GM18861 (cell line): ENCODE data around the gene ST8SIA6.

ENCODE experiments used
- ATAC-seq: cut with Tn5 transposase; IDR thresholded peaks from one replicate; pipeline ENCODE4 v1.9.1; 2021; ENCODE audit not compliant: unreplicated experiment

The ST8SIA6 gene

DNA sequence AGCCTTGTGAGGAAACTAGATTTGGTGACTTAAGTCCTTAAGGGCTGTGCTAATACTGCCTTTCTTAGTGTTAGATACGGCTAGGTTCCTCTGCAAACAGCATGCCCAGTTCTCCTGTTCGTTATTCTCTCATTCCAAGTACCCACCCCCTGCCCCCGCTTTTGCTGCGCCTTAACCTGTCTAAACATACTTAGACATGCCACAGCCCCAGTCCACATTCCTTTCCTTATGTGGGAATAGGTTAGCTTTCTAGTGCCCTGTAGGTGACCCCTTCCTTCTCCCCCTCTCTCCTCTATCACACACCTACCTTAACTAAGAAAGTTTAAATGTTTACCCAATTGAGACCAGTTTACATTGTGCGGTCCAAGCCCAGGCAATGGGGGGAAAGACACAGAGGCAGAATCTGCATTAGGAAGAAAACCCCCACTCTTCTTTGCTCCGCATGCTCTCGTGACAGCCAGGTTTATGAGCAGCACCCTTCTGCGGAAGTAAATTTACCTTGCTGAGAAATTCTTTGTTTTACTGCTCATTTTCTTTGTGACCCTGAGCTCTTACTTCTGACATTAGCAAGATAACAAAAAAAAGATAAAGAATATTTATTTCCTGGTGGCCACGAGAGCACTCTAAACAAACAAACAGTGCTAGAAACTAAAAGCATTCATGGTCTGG, 177.5 kb downstream of the ST8SIA6 start:
- ATAC-seq = no peak

DNA sequence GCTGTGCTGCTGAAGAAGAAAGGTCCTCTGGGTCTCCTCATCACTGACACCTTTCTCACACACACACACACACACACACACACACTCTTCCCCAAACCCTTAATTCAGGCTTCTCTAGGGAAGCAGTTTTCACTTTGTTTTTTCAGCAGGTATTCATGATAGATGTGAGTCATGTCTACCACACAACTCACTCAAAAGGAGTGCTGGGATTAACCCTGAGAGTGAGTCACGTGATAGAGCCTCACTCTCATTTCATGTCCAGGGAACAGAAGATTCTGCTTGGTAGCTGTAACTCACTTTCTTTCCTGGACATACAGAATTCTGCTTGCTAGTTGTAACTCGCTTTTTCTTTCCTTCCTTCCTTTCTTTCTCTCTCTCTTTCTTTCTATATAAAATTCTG, 181.0 kb downstream of the ST8SIA6 start:
- no peak for ATAC-seq

DNA sequence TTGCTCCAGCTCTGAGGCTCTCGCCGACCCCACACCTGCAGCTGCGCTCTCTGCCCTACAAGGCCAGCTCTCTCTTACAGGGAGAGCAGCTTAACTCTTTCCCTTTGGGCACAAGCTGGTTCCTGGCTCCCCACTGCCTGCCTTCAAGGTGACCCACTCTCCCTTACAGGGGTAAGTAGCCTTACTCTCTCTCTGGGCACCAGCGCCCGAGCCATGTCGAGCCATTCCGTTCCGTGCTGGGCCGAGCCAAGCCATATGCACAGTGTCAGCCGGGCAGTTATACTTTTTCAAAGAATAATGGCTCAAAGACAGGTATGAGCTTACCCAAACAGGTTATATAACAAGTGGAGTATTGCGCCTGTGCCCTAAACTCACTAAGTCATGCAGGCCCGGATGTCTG, 181.7 kb downstream of the ST8SIA6 start:
- no peak for ATAC-seq
